ENCODE measurements around the gene RABEP1.
A peak's percentile ranks its signal among the peaks of the same experiment; 100 is the strongest.
"Not testable (repeated sequence)": the region's sequence is repeated elsewhere in the genome, so short reads cannot be mapped to it uniquely, and the experiment has no call there.

DNA sequence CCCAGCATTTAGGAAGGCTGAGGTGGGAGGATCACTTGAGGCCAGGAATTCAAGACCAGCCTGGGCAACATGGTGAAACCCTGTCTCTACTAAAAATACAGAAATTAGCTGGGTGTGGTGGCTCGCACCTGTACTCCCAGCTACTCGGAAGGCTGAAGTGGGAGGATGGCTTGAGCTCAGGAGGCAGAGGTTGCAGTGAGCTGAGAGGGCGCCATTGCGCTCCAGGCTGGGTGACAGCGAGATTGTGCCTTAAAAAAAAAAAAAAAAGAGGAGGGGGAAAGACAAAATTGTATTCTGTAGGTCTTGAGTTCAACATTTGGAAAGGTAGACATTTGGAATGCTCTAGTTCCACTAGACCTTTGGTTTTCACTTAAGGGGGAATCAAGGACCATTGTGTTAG lies 149.2 kb downstream of the RABEP1 start:
- not testable (repeated sequence) for TF ChIP-seq FOXM1 (IDR thresholded peaks at IDR 0.05; ENCODE audit: borderline replicate concordance); SP1 (IDR thresholded peaks at IDR 0.05); ELF4 (IDR thresholded peaks at IDR 0.05); HDGF (IDR thresholded peaks at IDR 0.05; ENCODE audit: borderline replicate concordance); L3MBTL2 (conservative IDR thresholded peaks at IDR 0.05); TARDBP (IDR thresholded peaks at IDR 0.05); NFRKB (IDR thresholded peaks at IDR 0.05); BHLHE40 (IDR thresholded peaks at IDR 0.05; ENCODE audit: borderline replicate concordance); ARNT (IDR thresholded peaks at IDR 0.05)
- TF ChIP-seq, protein P1, sequence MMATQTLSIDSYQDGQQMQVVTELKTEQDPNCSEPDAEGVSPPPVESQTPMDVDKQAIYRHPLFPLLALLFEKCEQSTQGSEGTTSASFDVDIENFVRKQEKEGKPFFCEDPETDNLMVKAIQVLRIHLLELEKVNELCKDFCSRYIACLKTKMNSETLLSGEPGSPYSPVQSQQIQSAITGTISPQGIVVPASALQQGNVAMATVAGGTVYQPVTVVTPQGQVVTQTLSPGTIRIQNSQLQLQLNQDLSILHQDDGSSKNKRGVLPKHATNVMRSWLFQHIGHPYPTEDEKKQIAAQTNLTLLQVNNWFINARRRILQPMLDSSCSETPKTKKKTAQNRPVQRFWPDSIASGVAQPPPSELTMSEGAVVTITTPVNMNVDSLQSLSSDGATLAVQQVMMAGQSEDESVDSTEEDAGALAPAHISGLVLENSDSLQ (IDR thresholded peaks at IDR 0.05): not testable (repeated sequence)
- peak; percentile 83 for TF ChIP-seq ZNF384 (IDR thresholded peaks at IDR 0.05)
